Measurements from ENCODE around the gene BMP2K.
"Not testable (repeated sequence)": the region's sequence is repeated elsewhere in the genome, so short reads cannot be mapped to it uniquely, and the experiment has no call there.

BMP2K gene

GRCh38 chr4:78868712-78869111, 92.6 kb downstream of the BMP2K start:
- DNase-seq: not testable (repeated sequence)

- DNase-seq: no peak
Observed at GRCh38 chr4:78870056-78870455, 93.9 kb downstream of the BMP2K start.

GRCh38 chr4:78876568-78877320, 100.6 kb downstream of the BMP2K start:
- no peak for DNase-seq

- no peak for DNase-seq
Observed at GRCh38 chr4:78878031-78878430, 101.9 kb downstream of the BMP2K start.

GRCh38 chr4:78880874-78881492, 104.8 kb downstream of the BMP2K start:
- DNase-seq: no peak

GRCh38 chr4:78885598-78885997, 109.4 kb downstream of the BMP2K start:
- no peak for DNase-seq

GRCh38 chr4:78889955-78890354, 113.8 kb downstream of the BMP2K start:
- DNase-seq: no peak

GRCh38 chr4:78899302-78899701, 123.2 kb downstream of the BMP2K start:
- DNase-seq: no peak

- no peak for DNase-seq
Observed at GRCh38 chr4:78901882-78902281, 125.7 kb downstream of the BMP2K start.

- no peak for DNase-seq
Observed at GRCh38 chr4:78902298-78902697, 126.1 kb downstream of the BMP2K start.

GRCh38 chr4:78904143-78904542, 128.0 kb downstream of the BMP2K start:
- DNase-seq: no peak

GRCh38 chr4:78907638-78908037, 131.5 kb downstream of the BMP2K start:
- no peak for DNase-seq

GRCh38 chr4:78908974-78909373, 132.8 kb downstream of the BMP2K start:
- DNase-seq: not testable (repeated sequence)

- no peak for DNase-seq
Observed at GRCh38 chr4:78910612-78911011, 134.5 kb downstream of the BMP2K start.

GRCh38 chr4:78922207-78922606, 146.1 kb downstream of the BMP2K start:
- no peak for DNase-seq

- DNase-seq: no peak
Observed at GRCh38 chr4:78923464-78924312, 147.5 kb downstream of the BMP2K start.

- no peak for DNase-seq
Observed at GRCh38 chr4:78926826-78927225, 150.7 kb downstream of the BMP2K start.

GRCh38 chr4:78928835-78929234, 152.7 kb downstream of the BMP2K start:
- no peak for DNase-seq

- no peak for DNase-seq
Observed at GRCh38 chr4:78930016-78930629, 154.0 kb downstream of the BMP2K start.

GRCh38 chr4:78936989-78937388, 160.8 kb downstream of the BMP2K start:
- no peak for DNase-seq

- no peak for DNase-seq
Observed at GRCh38 chr4:78937837-78938236, 161.7 kb downstream of the BMP2K start.

GRCh38 chr4:78938474-78938867, 162.3 kb downstream of the BMP2K start:
- peak in 1 of 2 donors; percentile 28 for DNase-seq
